K562 (cell line): ENCODE results near the gene KMT5B. TPM values are rescaled to one million over a fixed set of nuclear protein-coding genes. Genes with fewer than 3 reads are reported as not detected.

Experiments used
- ATAC-seq: fragments of 200-7000 bp; cut with Tn5 transposase; 3 replicates; pipeline ENCODE4 v1.9.1; 2020; ENCODE audit warnings: moderate library complexity
- BruUV-seq: library from RNA; stranded (reverse); fragments of 400-500 nt; replicated peaks from 2 replicates; lab custom pipeline; 2021; lab: Mats Ljungman, UMichigan
- CTCF ChIA-PET: fragments of 300-600 bp; formaldehyde crosslinking; extraction: SDS; loops from one replicate; lab custom pipeline; 2021; ENCODE audit warnings: low intra/inter-chr PET ratio; lab: Yijun Ruan, JAX
- POLR2A ChIA-PET: fragments of 300-600, 350-650 bp; sonication (Branson Sonifier 250); formaldehyde crosslinking; extraction: SDS; loops from one replicate; lab custom pipeline; 2021; ENCODE audit warnings: antibody characterized with exemption, inconsistent platforms; lab: Yijun Ruan, JAX
- DNase-seq, 4 experiments: peaks; one replicate each; pipeline versions ENCODE4 v3.0.0 to v3.0.0-alpha.2; 2011 to 2018; ENCODE audit warnings: low spot score in 3 of 4, mixed read lengths in 3 of 4; ENCODE audit errors: extremely low read depth in 1 of 4
- FAIRE-seq: peaks from 2 replicates; lab custom pipeline; 2011; peaks lifted over from hg19 to GRCh38; lab: Jason Lieb, UNC
- H2AFZ ChIP-seq: 2 replicates; pipeline ENCODE4 v1.6.0; 2011; ENCODE audit warnings: low read depth, low read length, control low read depth, inconsistent platforms
- H3K27ac ChIP-seq: fragments of 200-600 bp; 3 replicates; pipeline ENCODE4 v1.8.0; 2011; ENCODE audit warnings: low read depth, mild to moderate bottlenecking, control low read depth, inconsistent platforms, low read length, moderate library complexity, mixed read lengths; ENCODE audit errors: extremely low read depth
- H3K27me3 ChIP-seq, 2 experiments: fragments of 300-600 bp in 1 of 2; 2 replicates in 1 of 2; 3 replicates in 1 of 2; pipeline versions ENCODE4 v1.6.0 to v1.8.0; 2011; ENCODE audit warnings: inconsistent platforms in 2 of 2, low read length in 2 of 2, mild to moderate bottlenecking in 1 of 2, mixed read lengths in 1 of 2, moderate library complexity in 1 of 2; ENCODE audit not compliant: control insufficient read depth in 2 of 2, insufficient read depth in 2 of 2
- H3K36me3 ChIP-seq: fragments of 300-600 bp; 3 replicates; pipeline ENCODE4 v1.8.0; 2011; ENCODE audit warnings: mild to moderate bottlenecking, low read length, inconsistent platforms; ENCODE audit not compliant: control insufficient read depth, insufficient read depth
- H3K4me1 ChIP-seq, 2 experiments: fragments of 200-600 bp in 1 of 2; replicated peaks in 1 of 2; 2 replicates in 1 of 2; 3 replicates in 1 of 2; pipeline versions ENCODE4 v1.5.1 to v1.8.0; 2011; ENCODE audit warnings: inconsistent platforms in 2 of 2, low read length in 2 of 2, mild to moderate bottlenecking in 1 of 2, mixed read lengths in 1 of 2, moderate library complexity in 1 of 2; ENCODE audit not compliant: control insufficient read depth in 2 of 2, insufficient read depth in 2 of 2
- H3K4me2 ChIP-seq: 2 replicates; pipeline ENCODE4 v1.6.1; 2011; ENCODE audit warnings: low read length, control low read depth, inconsistent platforms, mixed read lengths; ENCODE audit not compliant: insufficient read depth
- H3K4me3 ChIP-seq: fragments of 200-600 bp; sonication (generic), shearing (Covaris generic); 2 replicates; pipeline ENCODE4 v1.5.1; 2016; ENCODE audit warnings: control low read depth, inconsistent platforms
- H3K79me2 ChIP-seq: fragments of 200-600 bp; 3 replicates; pipeline ENCODE4 v1.8.0; 2011; ENCODE audit warnings: low read length, inconsistent platforms; ENCODE audit not compliant: control insufficient read depth, insufficient read depth
- H3K9ac ChIP-seq, 2 experiments: 2 replicates each; pipeline versions ENCODE4 v1.6.0 to v1.6.1; 2011; ENCODE audit warnings: low read depth in 2 of 2, low read length in 2 of 2, control low read depth in 1 of 2, inconsistent platforms in 1 of 2, mild to moderate bottlenecking in 1 of 2, mixed read lengths in 1 of 2; ENCODE audit not compliant: insufficient read depth in 1 of 2
- H3K9me1 ChIP-seq: one replicate; pipeline ENCODE4 v1.6.0; 2011; ENCODE audit warnings: inconsistent platforms, mild to moderate bottlenecking, low read length, moderate library complexity; ENCODE audit not compliant: control insufficient read depth, insufficient read depth
- H3K9me3 ChIP-seq: replicated peaks from 2 replicates; pipeline ENCODE4 v1.5.1; 2011; ENCODE audit warnings: low read depth, low read length, inconsistent platforms; ENCODE audit not compliant: control insufficient read depth, insufficient read depth
- H4K20me1 ChIP-seq: replicated peaks from 2 replicates; pipeline ENCODE4 v1.6.1; 2011; ENCODE audit warnings: low read length, inconsistent platforms, mixed read lengths; ENCODE audit not compliant: control insufficient read depth, insufficient read depth
- FIP1L1 ChIP-seq: fragments of 200-400 bp; formaldehyde crosslinking; IDR thresholded peaks from 2 replicates; pipeline ENCODE4 v1.6.1; 2018; ENCODE audit warnings: mild to moderate bottlenecking, low read depth, low read length; ENCODE audit not compliant: poor library complexity, severe bottlenecking
- HNRNPL ChIP-seq: fragments of 200-400 bp; formaldehyde crosslinking; IDR thresholded peaks from 2 replicates; pipeline ENCODE4 v1.6.1; 2017; ENCODE audit warnings: low read depth, mild to moderate bottlenecking, low read length
- ZKSCAN1 ChIP-seq: fragments of 150-350 bp; IDR thresholded peaks from 2 replicates; pipeline ENCODE4 v1.6.1; 2016; ENCODE audit warnings: low read depth, low read length
- ZNF121 ChIP-seq: sonication (generic); formaldehyde crosslinking; conservative IDR thresholded peaks from 2 replicates; pipeline ENCODE4 v1.8.0; 2022; ENCODE audit warnings: missing genetic modification reagents
- WGBS: fragments of 100-300 bp; shearing (Covaris generic); methylation state at CpG from one replicate; pipeline ENCODE4 v1.1.6; 2016; ENCODE audit warnings: low coverage, mixed read lengths; ENCODE audit not compliant: insufficient coverage; ENCODE audit errors: missing lambda C conversion rate; 5-methylcytosine and 5-hydroxymethylcytosine counted together
- in situ Hi-C: fragments of 300-500 bp; cut with MboI; formaldehyde crosslinking; loops from 4 replicates; pipeline ENCODE4 v1.15.0; 2018; ENCODE audit warnings: inconsistent platforms, mixed read lengths
- intact Hi-C: fragments of 100-400 bp; cut with micrococcal nuclease; formaldehyde crosslinking; loops from 2 replicates; pipeline ENCODE4 v1.14.2; 2022
- polyA plus RNA-seq, 8 experiments: library from polyadenylated mRNA; depleted of rRNA in 4 of 8; stranded (reverse) in 5 of 8; unstranded in 3 of 8; fragments of >200 nt; fragmentation: Nextera tagmentation in 2 of 8; fragmentation: Illumina TruSeq in 1 of 8; extraction: Ambion mirVana in 2 of 8; extraction: Trizol in 1 of 8; gene quantifications; 2 replicates each; pipeline versions ENCODE4 v1.2.1 to v1.2.3, GENCODE V29; 2011 to 2014; ENCODE audit warnings: inconsistent platforms in 1 of 8, missing spikeins in 1 of 8
- total RNA-seq, 7 experiments: library from RNA; depleted of rRNA in 6 of 7; stranded (reverse); fragments of >200 nt in 6 of 7; fragmentation: Illumina TruSeq in 2 of 7; extraction: Trizol in 2 of 7; gene quantifications; 2 replicates each; pipeline versions ENCODE4 v1.2.1 to v1.2.3, GENCODE V29; 2011 to 2021; ENCODE audit warnings: low replicate concordance in 1 of 7
- TF ChIP-seq, protein P1 (sequence below): fragments of 250-450 bp; sonication (Bioruptor Pico); IDR thresholded peaks from 2 replicates; pipeline ENCODE4 v1.4.0; 2020
- TF ChIP-seq, protein P2 (sequence below): fragments of 450-650 bp; IDR thresholded peaks from 2 replicates; pipeline ENCODE4 v1.6.1; 2016; ENCODE audit warnings: mild to moderate bottlenecking
- TF ChIP-seq, protein P3 (sequence below): sonication (generic); formaldehyde crosslinking; IDR thresholded peaks from 2 replicates; pipeline ENCODE4 v1.8.1; 2023; ENCODE audit warnings: missing genetic modification reagents, mild to moderate bottlenecking, borderline replicate concordance

The KMT5B gene
- total and polyA plus RNA-seq, 9 of the 15 experiments (the other 6 are each of a cell fraction or from before 2014, with no cell fraction given): 7.3 to 27.3 (median 20.9) TPM

DNA sequence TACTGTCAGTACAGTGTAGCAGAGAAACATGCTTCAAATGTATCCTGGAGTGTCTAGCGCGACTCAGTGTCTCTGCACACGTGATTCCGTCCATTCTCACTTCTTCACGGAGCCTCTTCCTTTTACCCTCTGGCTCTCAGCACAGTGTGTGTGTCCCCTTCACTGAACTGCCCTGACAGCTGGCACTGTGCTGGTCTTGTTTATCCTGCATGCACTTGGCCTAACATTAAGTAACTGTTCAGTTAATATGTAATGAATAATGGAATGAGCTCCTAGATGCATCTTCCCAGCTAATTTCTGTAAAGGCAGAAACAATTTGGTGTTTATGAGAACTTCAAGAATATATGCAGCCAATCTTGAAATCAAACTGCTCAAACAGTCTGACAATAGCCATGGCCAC lies 44.4 kb downstream of the KMT5B start (continued):
- TF ChIP-seq, protein P1, sequence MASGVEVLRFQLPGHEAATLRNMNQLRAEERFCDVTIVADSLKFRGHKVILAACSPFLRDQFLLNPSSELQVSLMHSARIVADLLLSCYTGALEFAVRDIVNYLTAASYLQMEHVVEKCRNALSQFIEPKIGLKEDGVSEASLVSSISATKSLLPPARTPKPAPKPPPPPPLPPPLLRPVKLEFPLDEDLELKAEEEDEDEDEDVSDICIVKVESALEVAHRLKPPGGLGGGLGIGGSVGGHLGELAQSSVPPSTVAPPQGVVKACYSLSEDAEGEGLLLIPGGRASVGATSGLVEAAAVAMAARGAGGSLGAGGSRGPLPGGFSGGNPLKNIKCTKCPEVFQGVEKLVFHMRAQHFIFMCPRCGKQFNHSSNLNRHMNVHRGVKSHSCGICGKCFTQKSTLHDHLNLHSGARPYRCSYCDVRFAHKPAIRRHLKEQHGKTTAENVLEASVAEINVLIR (CRISPR knock-in tag): no peak
- no peak for TF ChIP-seq HNRNPL
- no peak for TF ChIP-seq ZKSCAN1
- no peak for TF ChIP-seq FIP1L1
- TF ChIP-seq, protein P2, sequence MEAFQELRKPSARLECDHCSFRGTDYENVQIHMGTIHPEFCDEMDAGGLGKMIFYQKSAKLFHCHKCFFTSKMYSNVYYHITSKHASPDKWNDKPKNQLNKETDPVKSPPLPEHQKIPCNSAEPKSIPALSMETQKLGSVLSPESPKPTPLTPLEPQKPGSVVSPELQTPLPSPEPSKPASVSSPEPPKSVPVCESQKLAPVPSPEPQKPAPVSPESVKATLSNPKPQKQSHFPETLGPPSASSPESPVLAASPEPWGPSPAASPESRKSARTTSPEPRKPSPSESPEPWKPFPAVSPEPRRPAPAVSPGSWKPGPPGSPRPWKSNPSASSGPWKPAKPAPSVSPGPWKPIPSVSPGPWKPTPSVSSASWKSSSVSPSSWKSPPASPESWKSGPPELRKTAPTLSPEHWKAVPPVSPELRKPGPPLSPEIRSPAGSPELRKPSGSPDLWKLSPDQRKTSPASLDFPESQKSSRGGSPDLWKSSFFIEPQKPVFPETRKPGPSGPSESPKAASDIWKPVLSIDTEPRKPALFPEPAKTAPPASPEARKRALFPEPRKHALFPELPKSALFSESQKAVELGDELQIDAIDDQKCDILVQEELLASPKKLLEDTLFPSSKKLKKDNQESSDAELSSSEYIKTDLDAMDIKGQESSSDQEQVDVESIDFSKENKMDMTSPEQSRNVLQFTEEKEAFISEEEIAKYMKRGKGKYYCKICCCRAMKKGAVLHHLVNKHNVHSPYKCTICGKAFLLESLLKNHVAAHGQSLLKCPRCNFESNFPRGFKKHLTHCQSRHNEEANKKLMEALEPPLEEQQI: no peak

DNA sequence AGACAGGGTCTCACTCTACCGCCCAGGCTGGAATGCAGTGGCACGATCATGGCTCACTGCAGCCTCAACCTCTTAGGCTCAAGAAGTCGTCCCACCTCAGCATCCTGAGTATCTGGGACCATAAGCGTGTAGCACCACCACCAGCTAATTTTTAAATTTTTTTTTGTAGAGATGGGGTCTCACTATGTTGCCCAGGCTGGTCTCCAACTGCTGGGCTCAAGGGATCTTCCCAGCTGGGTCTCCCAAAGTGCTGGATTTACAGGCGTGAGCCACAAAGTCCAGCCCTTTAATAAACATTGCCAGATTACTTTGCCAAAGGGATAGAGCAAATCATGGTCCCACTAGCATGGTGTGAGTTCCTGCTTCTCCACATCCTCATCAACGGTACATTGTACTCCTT lies 45.6 kb downstream of the KMT5B start:
- 94% methylated on average over 6 of the region's 6 CpGs for WGBS
- H3K27me3 ChIP-seq: no peaks in the 10 kb centered on the region
- H3K4me1 ChIP-seq: no peaks in the 10 kb centered on the region
- no peak overlapping the region for H3K4me2 ChIP-seq
- TF ChIP-seq ZNF121: peak; percentile 50; the same call in 1 of the 2 replicates
- TF ChIP-seq, protein P3, sequence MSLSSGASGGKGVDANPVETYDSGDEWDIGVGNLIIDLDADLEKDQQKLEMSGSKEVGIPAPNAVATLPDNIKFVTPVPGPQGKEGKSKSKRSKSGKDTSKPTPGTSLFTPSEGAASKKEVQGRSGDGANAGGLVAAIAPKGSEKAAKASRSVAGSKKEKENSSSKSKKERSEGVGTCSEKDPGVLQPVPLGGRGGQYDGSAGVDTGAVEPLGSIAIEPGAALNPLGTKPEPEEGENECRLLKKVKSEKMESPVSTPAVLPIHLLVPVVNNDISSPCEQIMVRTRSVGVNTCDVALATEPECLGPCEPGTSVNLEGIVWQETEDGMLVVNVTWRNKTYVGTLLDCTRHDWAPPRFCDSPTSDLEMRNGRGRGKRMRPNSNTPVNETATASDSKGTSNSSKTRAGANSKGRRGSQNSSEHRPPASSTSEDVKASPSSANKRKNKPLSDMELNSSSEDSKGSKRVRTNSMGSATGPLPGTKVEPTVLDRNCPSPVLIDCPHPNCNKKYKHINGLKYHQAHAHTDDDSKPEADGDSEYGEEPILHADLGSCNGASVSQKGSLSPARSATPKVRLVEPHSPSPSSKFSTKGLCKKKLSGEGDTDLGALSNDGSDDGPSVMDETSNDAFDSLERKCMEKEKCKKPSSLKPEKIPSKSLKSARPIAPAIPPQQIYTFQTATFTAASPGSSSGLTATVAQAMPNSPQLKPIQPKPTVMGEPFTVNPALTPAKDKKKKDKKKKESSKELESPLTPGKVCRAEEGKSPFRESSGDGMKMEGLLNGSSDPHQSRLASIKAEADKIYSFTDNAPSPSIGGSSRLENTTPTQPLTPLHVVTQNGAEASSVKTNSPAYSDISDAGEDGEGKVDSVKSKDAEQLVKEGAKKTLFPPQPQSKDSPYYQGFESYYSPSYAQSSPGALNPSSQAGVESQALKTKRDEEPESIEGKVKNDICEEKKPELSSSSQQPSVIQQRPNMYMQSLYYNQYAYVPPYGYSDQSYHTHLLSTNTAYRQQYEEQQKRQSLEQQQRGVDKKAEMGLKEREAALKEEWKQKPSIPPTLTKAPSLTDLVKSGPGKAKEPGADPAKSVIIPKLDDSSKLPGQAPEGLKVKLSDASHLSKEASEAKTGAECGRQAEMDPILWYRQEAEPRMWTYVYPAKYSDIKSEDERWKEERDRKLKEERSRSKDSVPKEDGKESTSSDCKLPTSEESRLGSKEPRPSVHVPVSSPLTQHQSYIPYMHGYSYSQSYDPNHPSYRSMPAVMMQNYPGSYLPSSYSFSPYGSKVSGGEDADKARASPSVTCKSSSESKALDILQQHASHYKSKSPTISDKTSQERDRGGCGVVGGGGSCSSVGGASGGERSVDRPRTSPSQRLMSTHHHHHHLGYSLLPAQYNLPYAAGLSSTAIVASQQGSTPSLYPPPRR (CRISPR knock-in tag): no peak
- in situ Hi-C loops: no loop called here
- no peak overlapping the region for H3K9ac ChIP-seq
- H3K4me3 ChIP-seq: no peak overlapping the region
- no peaks in the 10 kb centered on the region for H3K9me1 ChIP-seq
- H3K9me3 ChIP-seq: no peaks in the 10 kb centered on the region
- H4K20me1 ChIP-seq: no peaks in the 10 kb centered on the region
- H3K79me2 ChIP-seq: no peaks in the 10 kb centered on the region
- no peak overlapping the region for H2AFZ ChIP-seq
- ChIA-PET CTCF (no interaction called here), POLR2A (interaction anchor here (1.1 to 1.6 kb wide), 3 partner anchors 10 to 42 kb away, joined by 3 to 4 read pairs (median 4); no protein-coding TSS in a partner anchor)
- peaks cover 54% of the 10 kb centered on the region for H3K36me3 ChIP-seq
- H3K27ac ChIP-seq: no peak overlapping the region
- intact Hi-C loops: no loop called here
- no peak for DNase-seq
- no peak for ATAC-seq
- FAIRE-seq: no peak
- no TSS peak for BruUV-seq
